ENCODE measurements around the gene PLD6.
"Not testable (repeated sequence)": the region's sequence is repeated elsewhere in the genome, so short reads cannot be mapped to it uniquely, and the experiment has no call there.

Gene PLD6

DNA sequence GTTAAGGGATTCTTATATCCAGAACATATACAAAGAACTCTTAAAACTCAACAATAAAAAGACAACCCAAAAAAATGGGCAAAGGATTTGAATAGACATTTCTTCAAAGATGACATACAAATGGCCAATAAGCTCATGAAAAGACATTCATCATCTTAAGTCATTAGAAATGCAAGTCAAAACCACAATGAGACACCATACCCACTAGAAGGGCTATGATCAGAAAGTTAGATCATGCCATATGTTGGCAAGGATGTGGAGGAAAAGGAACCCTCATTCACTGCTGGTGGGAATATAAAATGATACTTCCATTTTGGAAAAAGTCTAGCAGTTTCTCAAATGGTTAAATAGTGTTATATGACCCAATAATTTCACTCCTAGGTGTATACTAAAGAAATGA, 9.4 kb downstream of the PLD6 start:
- no peak for DNase-seq

DNA sequence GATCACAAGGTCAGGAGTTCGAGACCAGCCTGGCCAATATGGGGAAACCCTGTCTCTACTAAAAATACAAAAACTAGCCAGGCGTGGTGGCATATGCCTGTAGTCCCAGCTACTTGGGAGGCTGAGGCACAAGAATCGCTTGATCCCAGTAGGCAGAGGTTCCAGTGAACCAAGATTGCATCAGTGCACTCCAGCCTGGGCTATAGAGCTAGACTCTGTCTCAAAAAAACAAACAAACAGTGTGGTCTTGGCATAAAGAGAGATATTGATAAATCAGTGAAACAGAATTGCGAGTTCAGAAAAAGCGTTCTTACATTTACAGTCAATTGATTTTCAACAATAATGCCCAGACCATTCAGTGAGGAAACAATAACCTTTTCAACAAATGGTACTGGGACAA, 10.7 kb downstream of the PLD6 start:
- DNase-seq: not testable (repeated sequence)

DNA sequence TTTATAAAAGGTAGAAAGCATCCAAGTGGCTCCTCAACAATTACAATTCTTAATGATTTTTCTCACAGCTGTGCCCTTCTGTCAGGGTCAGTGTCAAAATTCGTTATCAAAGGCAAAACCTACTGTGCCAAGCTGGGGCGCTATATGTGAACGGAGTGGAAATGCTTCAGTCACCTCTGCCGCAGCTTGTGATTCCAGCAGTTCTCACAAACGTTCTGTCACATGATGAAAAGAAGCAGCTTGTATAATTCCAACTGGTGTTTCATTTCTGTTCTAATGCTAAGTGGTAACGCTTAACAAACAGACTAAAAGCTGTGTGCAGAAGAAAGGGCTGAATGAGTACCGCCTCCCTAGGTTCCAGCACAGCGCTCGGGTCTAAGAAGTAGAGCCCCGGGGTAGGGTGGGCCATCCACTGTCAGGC, 14.2 kb downstream of the PLD6 start:
- no peak for DNase-seq

DNA sequence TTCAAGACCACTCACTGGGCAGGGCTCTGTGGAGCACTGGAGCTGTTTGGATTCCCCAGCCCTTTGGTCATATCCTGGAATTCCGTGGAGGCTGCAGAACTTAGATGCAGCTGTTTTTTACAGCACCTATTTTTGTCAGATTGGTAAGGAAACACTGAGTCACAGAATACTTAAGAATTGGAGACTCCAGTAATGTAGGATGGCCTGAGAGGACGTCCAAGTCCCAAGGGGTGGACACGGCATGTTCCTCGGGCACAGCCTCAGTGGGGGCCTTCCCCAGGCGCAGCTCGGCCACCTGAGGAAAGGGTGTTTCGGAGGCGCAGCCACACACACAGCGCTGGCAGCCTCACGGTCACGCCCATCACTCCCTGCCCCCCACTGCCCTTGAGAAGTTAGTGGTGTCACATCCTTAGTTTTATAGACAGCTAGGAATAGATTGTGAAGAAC, 14.8 kb downstream of the PLD6 start:
- no peak for DNase-seq

DNA sequence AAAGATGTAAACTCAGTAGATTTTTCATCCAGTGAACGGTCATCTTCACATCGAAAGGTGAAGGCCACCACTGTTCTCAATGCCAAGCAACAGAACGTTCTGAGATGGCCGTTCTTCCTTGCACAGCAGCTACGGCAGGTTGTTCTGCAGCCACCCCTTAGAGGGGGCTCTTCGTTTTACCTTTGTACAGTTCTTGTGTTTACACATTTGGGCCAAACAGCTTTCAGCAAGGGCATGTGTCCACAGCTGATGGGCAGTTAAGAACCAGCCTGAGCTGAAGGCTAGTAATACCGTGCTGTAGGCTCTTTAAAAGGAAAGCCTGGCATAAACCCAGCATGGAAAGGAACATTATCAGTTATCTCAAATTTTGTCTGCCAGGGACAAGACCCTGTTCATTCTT, 15.9 kb downstream of the PLD6 start:
- DNase-seq: no peak

DNA sequence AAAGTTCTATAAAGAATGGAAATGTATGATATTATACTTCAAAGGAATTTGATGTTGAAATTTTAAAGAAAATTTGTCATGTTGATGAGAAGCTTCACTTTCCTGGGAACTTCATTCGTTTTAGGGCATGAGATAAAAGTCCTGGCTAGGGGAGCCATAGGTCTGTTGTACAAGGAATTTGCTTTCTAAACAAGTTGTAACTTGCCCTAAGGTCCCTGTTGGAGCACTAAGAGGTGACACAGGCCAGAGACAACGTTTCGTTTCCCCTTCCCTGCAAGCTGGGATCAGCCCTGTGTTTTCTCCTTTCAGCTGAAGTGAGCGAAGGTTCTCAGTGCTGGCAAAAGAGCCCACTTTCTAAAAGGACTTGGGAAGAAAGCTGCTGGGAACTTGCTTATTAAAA, 16.6 kb downstream of the PLD6 start:
- DNase-seq: no peak

DNA sequence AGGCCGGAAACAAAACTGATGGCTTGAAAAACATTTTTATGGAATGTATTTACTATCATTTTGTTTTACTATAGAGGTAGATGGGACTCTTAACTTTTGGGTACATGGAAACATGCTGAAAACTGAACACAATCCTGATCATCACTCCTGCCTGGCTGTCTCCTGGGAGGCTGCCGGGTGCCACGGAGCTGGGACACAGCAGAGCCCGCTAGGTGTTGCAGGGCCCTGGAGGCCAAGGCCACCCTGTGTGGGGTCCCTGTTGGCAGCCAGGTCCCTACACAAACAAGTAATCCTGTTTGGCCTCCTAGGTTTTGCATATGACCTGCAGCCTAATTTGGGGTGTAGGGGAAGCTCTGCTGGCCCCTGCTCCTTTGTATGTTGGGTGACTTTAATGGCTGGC, 17.5 kb downstream of the PLD6 start:
- DNase-seq: no peak

DNA sequence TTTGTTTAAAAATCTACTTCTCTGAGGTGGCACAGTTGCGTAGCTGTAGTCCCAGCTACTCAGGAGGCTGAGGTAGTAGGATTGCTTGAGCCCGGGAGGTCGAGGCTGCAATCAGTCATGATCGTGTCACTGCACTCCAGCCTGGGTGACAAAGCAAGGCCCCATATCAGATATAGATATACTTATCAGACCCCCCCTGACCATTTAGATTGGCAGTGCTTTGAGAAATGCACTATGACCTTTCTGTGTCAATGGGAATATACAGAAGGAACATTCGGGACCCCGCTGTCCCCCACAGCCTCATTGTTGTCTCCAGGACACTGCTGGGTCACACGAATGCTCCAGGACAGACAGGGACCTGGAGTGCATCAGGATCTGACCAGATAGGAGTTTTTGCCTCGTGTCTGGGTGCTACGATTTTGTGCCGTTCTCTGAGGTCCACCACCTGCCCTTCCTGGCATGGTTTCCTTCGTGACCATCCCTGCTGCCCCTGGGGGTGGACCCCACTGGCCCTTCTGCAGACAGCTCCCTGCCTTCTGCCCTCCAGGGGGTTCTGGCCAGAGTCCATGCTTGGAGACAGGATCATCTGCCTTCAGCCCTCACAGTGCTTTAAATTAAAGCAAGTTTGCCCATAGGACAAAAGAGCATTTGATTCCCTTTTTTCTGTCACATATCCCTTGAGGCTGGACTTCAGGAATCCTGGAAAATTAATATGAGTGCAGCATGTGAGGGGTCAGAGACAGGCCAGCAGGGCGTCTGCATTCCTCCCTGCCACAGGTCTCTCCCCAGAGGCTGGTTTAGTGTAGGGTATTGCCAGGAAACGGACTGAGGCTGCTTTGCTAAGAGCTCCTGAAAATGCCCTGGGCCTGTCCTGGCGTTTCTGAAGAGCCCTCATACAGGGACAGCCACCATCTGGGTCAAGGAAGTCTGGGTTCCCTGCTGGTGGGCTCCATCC, 19.3 kb downstream of the PLD6 start:
- DNase-seq: no peak

DNA sequence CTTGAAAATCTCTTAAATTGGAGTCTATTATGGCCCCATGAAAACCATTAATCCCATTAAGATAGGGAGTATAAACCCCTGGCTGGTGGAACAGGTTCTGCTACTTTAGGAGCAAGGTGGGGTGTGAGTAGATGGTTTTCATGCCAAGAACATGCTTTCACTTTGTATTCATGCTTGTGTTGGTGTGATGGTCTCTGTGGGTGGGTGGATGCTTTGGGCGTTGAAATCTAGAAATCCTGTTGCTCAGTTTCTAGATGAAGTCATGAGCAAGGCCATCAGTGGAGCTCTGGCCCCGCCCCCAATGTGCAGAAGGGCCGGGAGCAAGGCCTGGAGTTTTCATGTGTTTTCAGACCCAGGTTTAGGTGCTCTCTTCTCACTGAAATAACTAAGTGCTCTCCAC, 20.1 kb downstream of the PLD6 start:
- no peak for DNase-seq

DNA sequence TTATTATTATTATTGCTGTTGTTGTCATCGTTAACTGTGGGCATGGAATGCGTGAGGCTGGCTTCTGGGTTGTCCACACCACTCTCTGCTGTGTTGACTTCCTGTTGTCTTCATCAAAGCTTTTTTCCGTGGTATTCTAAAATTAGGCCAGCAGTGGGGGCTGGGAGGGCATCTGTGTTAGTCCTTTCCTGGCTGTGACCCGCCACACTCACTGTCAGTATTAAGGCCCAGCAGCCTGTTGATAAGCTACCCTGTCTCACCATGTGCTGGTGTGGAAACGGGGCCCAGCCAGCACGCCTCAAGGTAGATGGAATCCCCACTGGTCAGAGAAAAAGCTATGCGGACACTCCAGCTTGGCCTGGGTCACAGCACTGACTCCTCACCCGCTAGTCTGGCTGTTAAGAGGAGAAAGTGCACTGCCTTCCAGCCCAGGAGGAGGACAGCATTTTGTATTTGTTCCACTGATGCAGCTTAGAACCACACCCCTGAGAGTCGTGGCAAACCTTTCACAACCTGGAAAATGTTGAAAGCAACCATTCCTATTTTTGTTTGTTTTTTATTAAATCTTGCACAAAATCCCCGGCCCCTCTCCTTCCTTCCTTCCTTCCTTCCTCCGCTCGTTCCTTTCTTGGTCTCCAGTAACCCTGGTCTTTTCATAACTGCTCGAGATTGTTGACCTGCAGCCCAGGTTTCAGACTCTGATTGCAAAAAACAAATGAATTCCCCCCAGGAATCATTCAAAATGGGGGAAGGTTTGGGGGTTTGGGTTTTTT, 21.0 kb downstream of the PLD6 start:
- DNase-seq: not testable (repeated sequence)

DNA sequence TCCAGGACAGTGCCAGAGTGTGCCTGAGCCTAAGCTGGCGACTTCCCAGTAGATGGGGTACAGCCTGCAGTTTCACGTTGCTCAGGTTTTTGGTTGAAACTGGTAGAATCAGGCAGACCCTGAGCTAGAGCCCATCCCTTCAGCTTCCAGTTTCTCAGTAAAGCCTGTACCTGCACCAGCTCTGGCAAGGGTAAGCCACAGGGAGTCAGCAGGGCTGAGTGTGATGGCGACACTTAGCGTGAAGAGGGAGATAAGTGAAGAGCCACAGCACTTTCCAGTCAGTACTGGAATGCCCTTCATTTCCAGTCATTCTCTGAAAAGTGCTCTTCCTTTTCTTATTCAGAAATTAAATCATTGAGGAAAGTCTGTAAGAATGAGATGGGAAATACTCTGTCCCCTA, 22.4 kb downstream of the PLD6 start:
- DNase-seq: no peak

DNA sequence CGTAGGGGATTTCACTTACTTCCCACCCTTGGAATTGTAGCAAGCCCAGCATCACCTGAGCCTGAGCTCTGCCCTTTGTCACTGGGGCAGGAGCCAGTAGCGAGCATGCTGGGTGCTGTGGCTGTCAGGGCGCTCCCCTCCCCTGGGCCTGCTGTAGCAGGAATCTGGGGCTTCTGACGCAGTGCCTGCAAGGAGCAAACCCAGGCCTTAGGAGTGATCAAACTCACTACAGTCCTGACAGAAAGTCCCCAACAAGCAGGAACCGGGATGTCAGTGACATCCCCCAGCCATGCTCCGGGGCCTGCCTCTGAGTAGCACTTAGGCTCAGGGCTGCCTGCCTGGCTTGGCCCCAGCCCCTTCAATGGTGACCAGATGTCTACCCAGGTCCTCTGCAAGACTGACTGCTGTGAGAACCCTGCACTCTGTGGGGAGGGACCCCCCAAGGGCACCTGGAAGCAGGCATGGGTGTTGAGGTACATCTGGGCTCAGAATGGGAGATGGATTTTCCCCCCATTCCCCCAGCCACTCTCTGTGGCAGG, 23.5 kb downstream of the PLD6 start:
- DNase-seq: no peak

DNA sequence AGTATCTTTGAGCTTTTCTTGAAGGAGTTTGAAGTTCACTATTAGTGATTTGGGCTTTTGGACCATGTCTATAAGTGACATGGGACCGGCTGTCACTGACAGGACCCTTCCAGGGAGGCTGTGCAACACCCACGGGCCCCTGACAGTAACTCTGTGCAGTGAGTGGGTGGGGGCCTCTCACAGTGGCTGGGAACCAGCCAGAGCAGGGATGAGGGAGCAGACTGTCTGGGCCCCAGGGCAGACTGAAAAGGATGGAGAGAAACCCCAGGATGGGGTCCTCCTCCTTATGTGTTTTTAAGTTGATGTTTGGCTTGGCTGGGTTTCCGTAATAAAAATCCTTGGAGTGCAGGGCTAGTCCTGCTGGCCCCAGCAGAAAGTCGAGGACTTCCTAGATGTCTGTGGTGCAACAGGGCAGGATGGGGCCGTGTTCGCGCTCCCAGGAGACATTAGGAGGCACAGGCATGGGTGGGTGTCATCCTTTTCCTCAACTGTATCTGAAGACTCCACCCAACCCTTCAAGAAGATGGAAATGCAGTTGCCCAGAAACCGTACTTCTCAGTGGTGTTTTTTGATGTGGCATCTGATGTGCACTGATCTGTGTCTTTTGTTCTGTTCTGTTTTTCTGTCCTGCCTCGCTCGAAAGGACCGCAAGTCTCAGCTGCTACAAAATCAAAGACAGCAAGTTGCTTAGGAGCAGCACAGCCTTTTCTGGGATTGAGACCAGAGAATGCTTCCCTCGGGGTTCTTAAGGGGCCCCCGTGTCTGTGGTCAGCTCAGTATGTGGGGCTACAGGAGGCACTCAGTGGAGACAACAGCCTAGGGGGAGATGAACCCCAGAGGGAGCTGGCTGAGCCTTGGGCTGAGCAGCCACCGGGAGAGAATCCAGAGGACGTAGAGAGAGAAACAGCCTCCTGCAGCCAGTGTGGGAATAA, 24.2 kb downstream of the PLD6 start:
- DNase-seq: no peak

DNA sequence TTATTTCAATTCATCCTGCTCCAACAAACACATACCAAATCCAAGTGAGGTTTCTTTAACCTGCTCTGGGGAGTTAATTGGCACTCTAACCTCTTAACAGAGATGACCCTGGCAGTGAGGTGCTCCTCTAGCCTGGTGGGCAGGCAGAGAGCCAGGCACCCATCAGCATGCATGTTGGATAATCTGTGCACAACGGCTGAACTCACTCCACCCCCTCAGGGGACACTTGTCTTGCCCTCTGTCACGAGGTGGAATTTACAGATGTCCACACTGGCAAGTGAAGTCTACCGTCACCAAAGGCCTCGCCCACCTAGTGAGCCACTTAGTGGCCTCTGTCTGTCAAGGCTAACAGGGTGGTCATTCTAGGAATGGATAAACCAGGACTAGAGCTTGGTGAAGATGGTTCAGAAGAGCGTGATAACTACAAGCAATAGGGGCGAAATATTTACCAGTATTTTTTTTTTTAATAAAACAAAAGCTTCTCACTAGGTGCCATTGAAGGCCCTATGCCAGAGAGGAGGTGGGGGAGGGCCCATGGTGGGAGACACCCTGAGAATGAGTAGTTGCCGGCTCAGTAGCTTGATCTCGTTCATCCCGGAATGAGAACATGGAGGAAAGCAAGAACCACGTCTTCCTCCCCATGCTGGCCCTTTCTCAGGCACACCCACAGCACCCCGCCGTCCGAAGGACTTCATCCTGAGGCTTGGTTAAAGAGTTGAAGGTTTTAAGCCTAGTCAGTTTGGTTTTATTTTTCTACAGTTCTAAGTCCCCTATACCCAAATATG, 25.2 kb downstream of the PLD6 start:
- no peak for DNase-seq

DNA sequence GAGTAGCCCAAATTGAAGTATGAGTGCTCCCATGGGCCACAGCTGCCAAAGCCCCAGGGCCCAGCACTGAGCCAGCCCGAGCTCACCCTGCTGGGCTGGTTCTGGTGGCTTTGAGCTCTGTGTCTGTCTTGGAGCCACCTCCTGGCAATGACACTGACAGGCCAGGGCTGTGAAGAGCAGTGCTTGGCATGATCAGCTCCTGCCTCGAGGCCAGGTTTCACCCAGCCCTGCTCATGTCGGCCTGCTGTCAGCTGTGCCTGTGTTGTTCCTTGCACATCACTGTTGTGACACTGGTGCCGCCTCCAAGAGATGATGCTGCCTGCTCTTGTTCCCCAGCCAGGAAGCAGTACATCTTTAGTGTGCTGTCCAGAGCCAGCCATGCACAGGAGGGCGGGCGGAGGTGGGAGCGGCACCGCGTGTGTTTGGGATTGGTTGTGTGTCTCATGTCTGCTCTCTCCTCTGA, 26.0 kb downstream of the PLD6 start:
- DNase-seq: no peak

DNA sequence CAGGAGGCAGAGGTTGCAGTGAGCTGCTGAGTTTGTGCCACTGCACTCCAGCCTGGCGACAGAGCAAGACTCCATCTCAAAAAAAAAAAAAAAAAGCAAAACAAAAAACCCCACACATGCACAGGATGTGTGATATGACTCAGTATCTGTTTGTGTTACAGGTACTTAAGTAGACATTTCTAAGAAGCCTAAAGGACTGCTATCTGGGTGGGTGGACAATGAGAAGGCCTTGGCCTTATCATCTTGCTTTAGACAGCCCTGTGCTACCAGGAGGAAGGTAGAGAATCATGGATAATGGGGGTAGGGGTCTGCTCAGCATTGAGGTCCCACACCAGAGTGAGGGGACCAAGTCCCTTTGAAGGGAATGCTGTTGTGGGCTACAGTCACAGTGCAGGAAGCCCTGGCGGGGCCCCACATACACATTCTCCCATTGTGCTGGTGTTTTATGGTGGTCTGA, 26.7 kb downstream of the PLD6 start:
- no peak for DNase-seq

DNA sequence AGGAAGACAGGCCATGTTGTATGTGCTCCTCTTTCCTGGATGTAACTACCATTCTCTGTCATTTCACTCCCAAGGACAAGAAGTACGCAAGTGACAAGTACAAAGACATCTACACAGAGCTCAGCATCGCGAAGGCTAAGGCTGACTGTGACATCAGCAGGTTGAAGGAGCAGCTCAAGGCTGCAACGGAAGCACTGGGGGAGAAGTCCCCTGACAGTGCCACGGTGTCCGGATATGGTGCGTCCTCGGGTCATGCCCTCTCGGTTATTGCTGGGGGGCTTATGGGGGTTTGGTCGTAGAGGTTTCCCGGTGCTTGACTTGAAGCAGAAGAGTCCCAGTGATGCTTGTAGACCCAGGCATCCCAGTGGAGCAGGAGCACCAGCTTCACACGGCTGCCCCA, 29.0 kb downstream of the PLD6 start:
- DNase-seq: no peak

DNA sequence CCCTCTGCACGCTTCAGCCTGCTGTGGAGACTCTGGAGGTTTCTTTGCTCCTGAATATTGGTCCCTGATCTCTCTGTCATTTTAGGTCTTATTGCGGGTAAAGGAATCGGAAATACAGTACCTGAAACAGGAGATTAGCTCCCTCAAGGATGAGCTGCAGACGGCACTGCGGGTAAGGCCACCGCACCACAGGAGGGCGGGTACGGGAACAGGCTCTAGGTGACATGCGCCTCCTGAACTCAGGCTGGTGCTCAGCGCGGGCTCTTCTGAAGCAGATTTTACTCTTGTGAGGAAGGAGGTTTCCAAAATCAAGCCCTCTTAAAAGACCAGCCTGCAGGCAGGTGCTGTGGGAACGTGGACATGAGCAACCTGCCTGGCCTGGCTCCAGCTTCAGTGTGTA, 29.8 kb downstream of the PLD6 start:
- DNase-seq: no peak

DNA sequence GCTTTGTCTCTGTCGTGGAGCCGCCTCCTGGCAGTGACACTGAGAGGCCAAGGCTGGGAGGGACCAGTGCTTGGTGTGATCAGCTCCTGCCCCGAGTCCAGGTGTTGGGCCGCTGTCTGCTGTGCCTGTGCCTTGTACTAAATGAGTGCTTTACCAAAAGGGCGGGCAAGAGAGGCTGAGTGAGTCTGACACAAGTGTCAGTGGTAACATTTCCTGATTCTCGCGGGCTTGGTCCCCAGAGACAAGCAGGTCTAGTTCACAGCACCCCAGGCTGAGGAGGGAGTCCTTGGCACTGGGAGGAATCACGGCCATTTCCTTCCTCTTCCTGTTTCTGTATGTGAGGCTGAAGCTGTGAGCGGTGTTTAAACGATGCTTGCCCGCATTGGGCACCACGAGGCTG, 30.2 kb downstream of the PLD6 start:
- DNase-seq: no peak

DNA sequence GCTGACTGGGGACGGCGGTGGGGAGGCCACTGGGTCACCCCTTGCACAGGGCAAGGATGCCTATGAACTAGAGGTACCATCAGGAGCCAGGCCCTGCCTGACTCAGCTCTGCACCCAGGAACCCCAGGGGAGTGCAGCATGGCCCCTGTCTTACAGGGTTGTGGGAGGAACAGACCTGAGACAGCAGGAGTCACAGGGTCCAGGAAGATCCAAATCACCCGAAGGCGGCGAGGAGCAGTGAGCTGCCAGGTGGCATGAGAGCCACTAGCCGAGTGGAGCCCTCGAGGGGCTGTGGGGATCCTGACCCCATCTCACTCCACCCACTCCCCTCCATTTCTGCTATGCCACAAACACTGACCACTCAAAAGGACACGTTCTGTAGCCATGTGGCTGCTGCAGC, 30.8 kb downstream of the PLD6 start:
- no peak for DNase-seq

DNA sequence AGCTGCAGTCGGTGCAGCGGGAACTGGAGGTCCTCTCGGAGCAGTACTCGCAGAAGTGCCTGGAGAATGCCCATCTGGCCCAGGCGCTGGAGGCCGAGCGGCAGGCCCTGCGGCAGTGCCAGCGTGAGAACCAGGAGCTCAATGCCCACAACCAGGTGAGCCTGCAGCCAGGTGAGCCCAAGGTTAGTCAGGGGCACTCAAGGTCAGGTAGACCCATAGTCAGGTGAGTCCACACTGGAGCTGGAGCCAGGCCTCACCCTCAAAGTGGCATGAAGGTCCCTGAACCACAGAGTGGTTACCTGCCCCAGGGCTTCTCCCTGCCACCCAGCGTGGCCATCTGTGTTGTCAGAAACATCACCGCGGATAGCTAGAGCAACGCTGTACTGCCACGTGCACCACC, 32.2 kb downstream of the PLD6 start:
- DNase-seq: no peak

DNA sequence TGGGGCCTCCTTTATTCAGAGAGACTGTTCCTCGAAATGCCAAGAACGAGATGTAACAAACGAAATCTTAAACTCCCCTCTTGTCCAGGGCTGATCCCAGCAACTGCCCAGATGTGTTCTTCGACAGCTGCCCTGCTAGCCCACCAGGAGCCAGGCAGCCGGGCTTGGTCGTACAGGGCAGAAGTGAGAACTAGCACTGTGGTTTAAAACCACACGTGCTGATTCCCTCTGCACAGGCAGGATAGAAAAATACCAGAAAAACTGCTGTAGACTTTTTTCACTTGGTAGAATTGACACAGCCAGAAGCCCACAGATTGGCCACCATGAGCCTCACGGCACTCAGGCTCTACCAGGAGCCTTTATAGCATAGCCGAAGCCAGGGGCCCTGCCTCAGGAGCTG, 33.1 kb downstream of the PLD6 start:
- no peak for DNase-seq
